Measurements from ENCODE around the gene METTL24. TPM values are rescaled to one million over a fixed set of nuclear protein-coding genes. Genes with fewer than 3 reads are reported as not detected.
A peak's percentile ranks its signal among the peaks of the same experiment; 100 is the strongest.
"Not testable (repeated sequence)": the region's sequence is repeated elsewhere in the genome, so short reads cannot be mapped to it uniquely, and the experiment has no call there.

Gene METTL24
- polyA plus RNA-seq, 5 donors, result 1.8 to 4.2 (median 3.0) TPM

DNA sequence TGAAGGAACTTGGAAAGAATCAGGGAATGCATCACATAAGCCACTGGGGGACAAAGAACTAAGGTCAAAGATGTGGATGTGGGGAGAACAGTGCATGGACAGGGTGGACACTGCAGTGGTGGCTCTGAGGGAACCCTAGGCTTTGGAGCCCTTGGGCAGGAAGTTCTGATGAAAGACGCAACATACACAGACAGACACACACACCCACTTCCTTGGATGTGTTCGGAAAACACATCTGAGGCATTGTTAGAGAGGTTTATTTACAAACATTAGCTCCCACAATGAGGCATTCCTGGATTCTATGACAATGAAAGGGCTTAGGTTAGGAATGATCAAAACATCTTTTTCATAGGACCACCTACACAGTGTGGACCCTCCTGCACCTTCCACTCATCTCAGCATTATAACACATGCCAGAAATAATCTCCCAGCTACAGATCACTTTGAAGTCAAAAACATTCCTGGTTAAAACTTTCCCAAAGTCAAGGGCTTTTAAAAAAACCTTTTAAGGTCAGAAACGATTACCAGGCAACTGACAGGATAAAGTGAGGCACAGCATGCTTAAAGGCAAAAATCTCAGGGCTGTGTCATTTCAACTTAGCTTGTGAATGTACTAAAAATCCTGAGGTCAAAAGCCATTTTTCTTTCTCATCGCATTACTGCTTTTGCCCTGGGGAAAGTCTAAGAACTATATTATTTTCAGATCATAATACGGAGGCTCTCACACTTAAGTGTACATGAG, 6.4 kb upstream of the METTL24 start:
- no peak for DNase-seq

DNA sequence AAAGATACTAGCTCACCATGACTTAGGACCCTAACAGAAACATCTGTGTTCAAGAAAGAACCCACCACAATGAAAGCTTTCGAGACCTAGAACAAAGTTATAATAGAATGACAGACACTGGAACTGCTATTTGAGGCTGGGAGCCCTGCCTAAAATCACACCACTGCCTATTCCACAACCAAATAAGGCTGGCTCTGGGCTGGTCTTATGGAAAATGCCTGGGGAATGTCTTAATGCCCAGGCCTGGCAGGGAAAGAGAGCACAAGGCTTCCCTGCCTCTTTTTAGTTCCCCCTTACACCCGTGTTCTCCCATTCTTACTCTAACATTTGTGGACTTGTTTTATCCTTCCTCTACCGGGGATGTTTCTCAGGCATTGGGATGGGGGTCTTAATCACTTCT, 5.6 kb upstream of the METTL24 start:
- no peak for DNase-seq

DNA sequence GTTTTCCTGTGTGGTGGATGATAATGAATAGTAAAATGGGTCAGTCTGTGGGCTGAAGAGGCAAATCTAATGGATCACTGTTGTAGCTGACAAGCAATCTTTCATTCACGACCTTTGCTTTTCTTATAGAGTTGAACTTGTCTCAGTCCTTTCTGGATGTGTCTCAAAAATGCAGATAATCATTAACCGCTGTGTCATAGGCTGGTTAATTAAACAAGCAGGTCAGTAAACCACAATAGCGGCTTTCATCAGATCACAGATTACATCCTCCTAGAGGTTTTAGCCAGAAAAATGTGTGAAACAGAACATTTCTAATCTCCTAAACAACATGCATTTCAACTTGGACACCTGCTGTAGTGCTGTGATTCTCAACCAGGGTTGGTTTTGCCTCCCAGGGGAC, 2.5 kb upstream of the METTL24 start:
- DNase-seq, result no peak

DNA sequence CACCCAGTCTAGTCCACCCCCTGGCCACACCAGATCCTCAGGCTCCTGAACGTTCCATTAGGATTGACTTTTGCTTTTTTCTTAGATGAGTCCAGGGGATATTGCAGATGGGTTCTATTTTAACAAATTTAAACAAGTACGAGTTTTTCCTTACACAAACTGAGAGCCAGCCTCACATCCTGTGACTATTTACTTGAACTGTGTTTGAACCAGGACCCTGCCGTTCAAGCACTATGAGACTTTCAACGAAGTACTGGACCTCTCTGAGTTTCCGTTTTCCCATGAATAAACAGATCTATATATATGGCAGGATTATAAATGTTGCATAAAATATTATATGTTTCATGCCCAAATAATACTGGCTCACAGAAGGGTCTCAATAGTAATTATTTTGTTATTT, 1.4 kb upstream of the METTL24 start:
- no peak for DNase-seq

DNA sequence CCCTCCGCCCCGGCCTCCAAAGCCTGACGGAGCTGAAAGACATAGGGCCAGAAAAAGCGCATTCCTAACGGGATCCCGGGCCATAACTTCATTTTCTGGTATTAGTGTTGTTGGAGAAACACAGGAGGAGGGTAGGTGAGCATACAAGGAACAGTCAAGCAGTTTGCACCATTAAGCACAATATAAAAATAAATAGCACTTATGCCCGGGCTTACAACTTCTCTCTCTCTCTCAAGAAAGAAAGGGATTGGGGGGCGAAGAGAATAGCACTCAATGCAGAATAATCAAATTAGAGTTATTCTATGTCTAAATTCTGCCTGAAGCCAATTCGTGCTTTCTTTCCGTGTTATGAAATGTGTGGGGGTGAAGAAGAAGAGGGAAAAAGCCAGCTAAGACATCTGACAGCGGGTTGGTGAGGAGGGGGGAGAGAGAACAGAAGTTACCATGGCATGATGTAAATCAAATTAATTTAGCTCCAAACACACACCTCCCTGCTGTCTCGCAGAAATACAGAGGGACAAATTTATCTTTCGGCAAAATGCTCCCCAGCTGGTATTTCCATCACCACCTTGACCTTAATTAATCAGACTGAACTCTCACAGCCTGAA, 508 bp upstream of the METTL24 start:
- no peak for DNase-seq

DNA sequence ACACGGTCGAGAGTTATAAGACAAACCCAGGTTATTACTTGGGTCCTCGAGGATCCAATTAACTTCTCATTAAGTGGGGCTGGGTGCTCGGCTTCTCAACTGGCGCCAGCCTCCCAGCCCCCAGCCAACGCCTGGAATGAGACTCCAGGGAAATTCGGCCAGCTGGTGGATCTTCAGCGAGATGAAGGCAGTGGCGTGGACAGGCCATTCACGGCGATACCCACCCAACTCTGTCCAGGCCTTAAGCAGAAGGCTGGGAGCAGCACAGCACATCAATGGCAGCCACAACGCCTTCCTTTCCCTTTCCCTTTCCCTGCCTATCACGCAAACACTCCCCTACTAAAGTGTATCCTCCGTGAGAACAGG, 868 bp downstream of the METTL24 start:
- DNase-seq, result peak in 1 of 2 donors; percentile 24

DNA sequence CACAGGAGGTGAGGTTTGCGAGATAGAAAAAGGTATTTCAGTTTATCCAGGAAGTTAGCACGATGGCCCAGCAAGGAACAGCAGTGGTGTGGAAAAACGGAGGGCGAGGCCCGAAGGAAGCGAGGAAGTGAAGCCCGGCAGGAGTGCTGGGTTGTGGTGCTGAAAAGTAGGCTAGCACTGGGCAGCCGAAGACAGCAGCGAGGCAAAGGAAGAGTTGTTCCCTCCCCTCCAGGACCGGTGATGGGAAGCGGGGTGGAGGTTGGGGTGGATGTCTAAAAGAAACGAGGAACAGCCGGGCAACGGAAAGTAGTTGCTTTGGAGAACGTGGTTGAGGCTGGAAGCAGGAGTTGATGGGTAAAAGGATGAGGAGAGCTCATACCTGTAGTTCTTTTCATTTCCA, 1.4 kb downstream of the METTL24 start:
- no peak for DNase-seq

DNA sequence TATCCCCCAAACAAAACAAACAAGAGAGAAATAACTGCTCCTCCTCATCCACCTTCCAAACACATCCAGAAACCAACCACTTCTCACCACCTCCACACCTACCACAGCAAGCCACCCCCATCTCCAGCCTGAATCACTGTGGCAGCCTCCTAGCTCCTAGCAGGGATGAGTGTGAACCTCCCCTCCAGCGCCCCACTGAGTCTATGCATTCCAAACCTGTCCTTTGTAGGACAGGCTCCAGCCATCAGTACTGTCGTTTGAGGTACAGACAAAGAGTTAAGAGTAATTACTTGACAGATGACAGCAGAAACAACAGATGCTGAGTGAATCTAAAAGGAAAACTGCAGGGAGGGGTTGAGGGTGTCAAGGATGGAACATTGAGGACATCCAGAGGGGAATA, 2.4 kb downstream of the METTL24 start:
- DNase-seq, result no peak

DNA sequence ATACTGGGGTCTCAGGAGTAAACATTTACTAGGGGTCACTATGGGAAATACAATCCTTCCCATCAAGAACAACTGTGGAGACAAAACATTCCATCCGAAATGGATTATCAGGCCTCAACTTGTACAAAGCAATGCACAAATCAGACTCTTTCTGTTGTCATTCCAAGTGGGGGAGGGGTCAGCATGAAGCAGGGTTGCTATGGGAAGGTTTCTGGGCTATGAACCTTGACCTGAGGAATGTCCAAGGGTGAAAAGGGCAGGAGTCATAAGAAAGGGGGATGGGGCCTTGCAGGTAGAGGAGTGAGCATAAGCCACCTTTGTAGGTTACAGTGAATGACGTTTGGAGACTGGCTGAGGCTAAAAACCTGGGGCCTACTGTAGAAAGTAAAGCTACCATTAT, 3.1 kb downstream of the METTL24 start:
- no peak for DNase-seq

DNA sequence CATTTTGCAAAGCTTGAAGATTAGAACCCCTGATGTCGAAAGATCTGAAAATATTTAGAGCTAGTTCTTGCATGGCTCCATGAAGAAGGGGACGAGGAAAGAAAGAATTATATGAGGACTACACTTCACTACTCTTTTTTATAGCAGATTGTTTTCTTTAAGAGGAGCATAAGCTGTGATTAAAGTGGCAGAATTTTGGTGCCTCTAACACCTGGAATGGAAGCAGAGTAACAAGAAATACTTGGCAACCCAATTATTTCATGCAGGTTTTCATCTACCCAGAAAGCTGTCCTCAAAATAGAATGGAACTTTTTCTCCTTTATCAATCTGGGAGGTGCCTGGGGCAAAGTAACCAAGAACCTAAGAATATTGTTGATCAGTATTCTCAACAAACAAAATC, 4.0 kb downstream of the METTL24 start:
- DNase-seq, result no peak

DNA sequence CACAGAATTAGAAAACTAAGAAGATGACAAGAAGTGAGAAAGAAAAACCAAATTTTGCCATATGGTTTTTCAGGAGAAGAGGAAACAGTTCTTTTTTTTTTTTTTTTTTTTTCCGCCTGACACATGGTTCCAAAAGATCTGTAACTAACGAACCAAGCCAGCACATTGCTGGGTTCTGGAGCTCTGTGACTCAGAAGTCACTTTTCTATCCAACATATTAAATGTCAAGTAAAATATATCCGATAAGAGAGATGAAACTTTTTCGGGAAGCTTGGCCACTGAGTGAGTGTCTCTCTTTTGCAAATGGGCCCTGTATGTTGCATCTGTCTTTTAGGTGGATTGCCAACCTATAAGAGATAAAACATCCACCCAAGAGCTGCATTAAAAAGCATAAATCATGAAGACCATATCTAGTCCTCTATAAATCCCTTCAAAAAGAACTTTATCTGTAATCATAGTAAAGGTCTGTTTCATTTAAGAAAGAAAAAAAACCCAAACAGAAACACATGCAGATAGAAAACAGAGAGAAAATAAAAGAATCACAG, 4.6 kb downstream of the METTL24 start:
- DNase-seq, result no peak

DNA sequence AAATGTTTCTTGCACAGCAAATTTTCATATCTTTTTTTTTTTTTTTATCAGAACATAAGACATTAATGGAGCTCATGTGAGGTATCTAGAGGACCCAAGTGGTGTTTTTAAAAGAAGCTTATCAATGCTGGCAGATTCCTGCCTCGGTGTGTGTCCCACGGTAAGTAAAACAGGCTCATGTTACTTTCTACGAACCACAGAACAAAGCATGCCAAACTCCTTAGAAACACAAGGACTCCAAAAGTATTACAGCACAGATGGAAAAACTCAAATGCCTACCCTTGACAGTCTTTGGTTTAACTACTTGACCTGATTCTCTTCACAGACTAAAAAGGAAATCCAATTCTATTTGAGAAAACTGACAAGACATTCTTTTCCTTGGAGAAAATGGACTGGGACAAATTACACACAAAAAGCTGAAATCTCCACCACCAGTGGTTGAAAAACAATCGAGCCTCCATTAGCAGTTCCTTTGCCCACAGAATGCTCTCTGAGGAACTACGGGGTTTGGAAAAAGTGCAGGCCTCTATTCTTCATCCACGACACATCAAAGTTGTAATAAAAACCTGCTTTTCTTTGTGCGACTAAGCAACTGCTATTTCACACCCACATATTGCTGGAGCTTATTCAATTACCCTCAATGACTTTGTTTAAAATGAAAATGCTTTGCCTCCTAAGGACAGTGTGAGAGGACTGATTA, 5.4 kb downstream of the METTL24 start:
- DNase-seq, result peak in 1 of 2 donors; percentile 28

DNA sequence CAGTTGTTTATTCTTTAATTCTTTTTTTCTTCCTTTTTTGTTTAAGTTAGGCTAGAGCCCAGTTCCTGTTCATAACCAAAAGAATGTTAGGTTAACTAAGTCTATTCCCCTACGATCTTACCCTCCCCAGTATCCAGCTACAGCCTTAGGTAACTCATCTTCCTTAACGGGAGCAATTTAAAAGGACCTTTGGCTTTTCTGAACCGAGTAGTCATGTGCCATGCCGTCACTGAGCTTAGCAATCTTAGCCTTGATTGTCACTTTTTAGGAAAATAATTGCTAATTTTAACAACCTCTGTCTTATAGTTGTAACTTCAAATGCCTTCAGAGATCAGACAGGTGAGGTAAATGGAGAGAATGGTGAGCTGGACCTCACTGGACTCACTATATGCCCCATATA, 6.2 kb downstream of the METTL24 start:
- no peak for DNase-seq

DNA sequence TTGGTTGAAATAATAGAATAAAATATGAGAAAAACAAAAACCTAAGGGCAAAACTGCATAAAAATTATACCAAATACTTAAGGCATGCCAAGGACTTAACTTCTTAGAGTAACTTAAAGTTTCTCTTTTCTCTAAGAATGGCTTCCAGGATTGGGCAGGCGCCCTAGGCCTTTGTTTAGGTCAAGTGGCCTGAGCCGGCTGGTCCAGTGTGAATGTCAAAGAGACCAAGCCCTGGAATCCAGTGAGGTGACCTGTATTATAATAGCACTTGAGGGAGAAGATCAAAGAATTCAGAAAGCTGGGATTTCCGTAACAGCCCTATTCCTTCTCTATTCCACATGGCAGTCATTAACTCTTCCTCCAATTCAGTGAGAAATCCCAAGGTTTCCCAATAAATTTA, 6.6 kb downstream of the METTL24 start:
- no peak for DNase-seq

DNA sequence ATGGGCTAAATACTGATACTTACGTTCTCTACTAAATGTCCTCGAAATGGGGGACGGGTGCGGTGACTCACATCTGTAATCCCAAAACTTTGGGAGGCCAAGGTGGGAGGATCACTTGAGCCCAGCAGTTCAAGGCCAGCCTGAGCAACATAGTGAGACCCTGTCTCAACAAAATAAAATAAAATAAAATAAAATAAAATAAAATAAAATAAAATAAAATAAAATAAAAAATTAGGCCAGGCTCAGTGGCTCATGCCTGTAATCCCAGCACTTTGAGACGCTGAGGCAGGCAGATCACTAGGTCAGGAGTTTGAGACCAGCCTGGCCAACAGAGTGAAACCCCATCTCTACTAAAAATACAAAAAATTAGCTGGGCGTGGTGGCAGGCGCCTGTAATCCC, 7.6 kb downstream of the METTL24 start:
- not testable (repeated sequence) for DNase-seq

DNA sequence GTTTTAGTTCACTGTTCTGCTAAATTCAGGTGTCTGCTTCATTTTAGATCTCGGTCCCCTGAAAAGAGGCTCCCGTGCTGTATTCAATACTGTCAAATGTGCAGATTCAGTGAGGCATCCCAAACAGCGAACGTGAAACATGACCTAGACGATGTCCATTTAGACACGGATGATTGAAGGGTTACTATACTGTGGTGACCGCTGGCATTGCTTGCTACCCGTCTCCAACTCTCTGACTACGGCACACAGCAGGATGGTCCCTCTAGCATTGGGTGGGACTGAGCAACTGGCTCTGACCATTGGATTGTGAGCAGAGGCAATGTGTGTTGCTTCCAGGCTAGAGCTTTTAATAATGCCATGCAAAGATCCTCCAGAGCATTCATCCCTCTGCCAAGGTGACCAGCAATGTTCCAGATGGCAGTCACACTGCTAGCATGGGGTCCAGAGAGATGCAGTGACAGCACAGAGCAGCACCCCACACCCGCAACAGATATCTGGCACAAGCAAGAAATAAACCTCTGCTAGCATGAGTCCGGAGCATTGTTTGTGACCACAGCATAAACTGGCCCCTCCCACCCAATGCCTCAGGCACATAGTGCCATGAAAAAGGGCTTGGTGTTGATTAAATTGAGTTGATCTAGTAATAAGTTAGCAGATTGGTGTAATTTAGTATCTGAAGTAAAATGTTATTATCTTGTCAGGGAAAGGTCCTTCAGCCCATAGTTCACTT, 9.0 kb downstream of the METTL24 start:
- DNase-seq, result no peak

DNA sequence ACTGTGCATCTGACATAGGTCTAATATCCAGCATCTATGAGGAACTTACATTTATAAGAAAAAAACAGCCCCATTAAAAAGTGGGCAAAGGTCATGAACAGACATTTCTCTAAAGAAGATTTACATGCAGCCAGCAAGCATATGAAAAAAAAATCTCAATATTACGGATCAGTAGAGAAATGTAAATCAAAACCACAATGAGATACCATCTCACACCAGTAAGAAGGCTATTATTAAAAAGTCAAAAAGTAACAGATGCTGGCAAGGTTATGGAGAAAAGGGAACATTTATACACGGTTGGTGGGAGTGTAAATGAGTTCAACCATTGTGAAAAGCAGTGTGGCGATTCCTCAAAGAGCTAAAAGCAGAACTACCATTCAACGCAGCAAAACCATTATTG, 13.1 kb downstream of the METTL24 start:
- no peak for DNase-seq

DNA sequence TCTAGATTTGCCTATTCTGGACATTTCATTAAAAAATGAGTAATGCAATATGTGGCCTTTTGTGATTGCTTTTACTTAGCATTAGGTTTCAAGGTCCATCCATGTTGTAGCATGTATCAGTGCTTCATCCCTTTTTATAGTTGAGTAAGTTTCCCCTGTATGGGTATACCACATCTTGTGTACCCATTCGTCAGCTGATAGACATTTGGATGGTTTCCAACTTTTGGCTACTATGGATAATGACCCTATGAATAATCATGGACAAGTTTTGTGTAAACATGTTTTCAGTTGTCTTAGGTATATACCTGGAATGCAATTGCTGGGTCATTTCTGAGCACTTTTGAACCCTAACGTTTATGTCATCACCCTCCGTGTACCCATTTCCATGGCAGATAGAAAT, 15.4 kb downstream of the METTL24 start:
- DNase-seq, result no peak

DNA sequence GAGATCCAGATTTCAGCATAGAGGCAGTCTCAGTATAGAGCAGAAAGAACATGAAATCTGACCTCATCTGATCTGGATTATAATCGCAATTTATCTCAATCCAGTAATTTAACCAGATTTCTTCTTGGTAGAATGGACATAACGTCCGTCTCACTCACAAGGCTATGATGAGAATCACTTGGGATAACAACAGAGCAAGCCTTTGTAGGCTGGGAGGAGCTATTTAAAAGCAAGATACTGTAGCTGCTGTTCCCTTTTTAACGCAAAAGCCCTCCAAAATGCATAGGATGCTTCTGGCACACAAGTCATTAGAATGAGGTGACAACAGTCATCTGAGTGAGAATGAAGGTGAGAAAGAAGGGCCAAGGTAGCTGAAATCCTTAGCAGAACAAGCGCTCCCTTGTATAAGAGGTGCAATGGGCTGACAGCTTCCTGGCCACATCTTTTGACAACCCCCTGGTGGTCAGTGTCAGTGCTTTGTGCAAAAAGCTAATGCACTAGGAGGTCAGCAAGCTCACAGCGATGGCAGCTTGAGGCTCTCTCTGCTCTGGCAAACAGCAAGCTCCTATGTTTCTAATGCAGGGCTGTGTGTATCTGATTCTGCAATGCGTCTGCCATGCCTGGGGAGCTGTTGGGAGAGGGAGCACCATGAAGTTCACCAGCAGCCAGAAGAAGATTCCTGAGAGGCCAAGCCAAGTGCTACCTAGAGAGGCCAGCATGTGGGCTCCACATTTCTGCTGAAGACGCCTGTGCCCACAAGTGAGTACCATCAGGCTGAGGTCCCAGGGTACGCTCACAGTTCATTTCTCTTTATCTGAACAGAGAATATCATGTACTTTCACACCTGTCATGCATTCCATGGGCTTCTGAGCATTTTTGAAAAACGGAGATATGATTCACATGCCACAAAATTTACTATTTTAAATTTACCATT, 16.2 kb downstream of the METTL24 start:
- no peak for DNase-seq

DNA sequence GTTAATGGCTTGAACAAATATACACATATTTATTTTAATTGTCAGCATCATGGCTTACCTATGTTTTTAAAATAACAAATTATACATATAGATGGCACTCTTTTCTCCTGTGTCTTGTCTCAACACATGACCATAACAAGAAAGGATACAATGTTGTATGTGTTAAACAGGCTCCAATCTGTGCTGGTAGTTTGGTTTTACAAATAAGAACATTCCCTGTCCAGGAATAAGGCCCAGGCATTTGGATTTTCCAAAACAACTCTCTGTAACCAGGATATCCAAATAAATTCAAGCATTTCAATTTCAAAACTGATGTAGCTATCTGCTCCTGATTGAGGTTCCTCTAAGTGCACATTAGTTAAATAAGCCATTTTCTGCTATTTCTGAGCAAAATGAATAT, 17.1 kb downstream of the METTL24 start:
- DNase-seq, result no peak

DNA sequence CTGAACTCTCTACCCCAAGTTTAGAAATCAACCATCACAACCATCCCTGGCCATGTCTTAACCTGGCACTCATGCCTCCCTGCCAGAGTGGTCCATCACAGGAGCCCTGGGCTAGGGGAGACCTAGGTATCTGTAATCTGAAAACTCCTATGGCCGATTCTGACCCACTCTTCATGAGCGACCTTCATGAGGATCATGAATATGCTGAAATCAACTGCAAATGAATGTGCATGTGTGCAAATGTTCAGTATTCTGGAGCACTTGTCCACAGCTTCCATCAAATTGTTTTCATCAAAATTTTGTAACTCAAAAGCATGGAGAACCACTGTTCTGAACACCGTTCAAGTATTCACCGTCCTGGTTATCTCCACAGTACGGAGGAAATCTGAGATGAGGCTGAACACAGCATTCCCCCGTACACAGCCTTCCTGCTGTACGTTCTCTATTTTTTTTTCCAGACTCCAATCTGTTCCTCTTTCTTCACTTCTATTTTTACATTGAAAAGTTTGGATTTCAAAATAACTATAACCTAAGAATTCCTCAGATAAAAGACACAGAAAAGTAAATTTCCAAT, 17.7 kb downstream of the METTL24 start:
- no peak for DNase-seq
